HG03558 (cell line): Measurements from ENCODE around the gene PPP1R9A.

Source experiments
- ATAC-seq: cut with Tn5 transposase; IDR thresholded peaks from one replicate; pipeline ENCODE4 v1.9.1; 2021; ENCODE audit warnings: moderate number of reproducible peaks; ENCODE audit not compliant: unreplicated experiment; ENCODE audit errors: extremely low read depth

PPP1R9A gene

GRCh38 chr7:95011995-95012394 is 104.6 kb downstream of the PPP1R9A start:
- no peak for ATAC-seq

GRCh38 chr7:95018021-95018420 is 110.6 kb downstream of the PPP1R9A start:
- no peak for ATAC-seq

GRCh38 chr7:95026018-95026417 is 118.6 kb downstream of the PPP1R9A start:
- ATAC-seq: no peak

DNA sequence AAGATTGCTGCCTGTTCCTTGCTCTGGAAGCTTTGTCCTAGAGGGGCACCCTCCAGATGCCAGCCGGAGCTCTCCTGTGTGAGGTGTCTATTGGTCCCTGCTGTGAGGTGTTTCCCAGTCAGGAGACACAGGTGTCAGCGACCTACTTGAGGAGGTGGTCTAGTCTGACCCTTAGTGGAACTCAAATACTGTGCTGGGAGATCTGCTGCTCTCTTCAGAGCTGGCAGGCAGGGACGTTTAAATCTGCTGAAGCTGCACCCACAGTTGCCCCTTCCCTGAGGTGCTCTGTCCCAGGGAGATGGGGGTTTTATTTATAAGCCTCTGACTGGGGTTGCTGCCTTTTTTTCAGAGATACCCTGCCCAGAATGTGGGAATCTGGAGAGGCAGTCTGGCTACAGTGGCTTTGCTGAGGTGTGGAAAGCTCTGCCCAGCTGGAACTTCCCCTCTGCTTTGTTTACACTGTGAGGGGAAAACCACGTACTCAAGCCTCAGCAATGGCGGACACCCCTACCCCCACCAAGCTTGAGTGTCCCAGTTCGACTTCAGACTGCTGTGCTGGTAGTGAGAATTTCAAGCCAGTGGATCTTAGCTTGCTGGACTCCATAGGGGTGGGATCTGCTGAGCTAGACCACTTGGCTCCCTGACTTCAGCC is 119.2 kb downstream of the PPP1R9A start:
- ATAC-seq: no peak

GRCh38 chr7:95027234-95027872 is 120.0 kb downstream of the PPP1R9A start:
- no peak for ATAC-seq

DNA sequence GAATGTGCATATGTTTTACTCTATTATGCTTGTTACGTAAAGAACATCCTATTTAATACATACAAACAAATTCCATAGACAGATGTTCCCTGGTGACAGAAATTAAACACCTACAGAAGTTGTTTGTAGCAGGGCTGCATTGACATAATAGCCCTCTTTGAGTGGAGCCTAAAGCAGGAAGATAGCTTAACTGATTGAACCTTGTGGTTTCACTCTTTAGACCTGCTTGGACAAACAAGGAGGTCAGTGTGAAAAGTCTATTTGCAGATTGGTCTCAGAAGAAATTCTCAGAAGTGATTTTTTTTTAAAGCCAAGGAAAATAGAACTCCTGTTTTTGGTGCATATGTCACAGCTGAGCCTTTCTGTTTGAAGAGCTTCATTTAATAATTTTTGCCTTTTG is 121.3 kb downstream of the PPP1R9A start:
- no peak for ATAC-seq

- ATAC-seq: no peak
These were observed 127.9 kb downstream of the PPP1R9A start for GRCh38 chr7:95035295-95035694.

GRCh38 chr7:95041031-95041430 is 133.6 kb downstream of the PPP1R9A start:
- ATAC-seq: no peak

DNA sequence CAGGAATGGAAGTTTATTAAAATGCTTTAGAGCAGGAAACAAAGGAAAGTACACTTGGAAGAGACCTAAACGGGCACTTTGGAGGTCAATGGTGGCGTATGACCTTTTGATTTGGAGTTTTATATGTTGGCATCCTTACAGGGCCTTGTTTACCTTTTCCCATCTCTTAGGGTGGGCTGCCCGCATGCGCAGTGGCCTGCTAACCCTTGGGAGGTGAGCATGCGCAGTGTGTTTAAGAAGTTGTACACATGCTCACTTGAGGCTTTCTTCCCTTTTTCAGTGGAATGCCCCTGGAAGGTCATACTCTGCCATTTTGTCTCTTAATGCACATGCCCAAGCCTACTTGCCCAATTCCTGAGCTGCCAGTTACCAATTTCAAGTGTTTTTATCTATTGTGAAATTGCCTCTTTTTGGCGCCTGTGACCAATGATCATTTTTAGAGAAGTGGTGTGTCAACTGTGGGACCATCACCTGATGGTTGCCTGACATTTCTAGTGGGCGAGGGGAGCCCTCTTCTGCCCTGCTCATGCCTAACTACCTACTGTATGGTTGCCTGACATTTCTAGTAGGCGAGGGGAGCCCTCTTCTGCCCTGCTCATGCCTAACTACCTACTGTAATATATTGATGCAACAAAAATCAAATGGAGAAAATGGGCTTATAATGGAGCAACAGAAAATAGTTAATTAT is 138.0 kb downstream of the PPP1R9A start:
- no peak for ATAC-seq

GRCh38 chr7:95046494-95047240 is 139.3 kb downstream of the PPP1R9A start:
- no peak for ATAC-seq

- no peak for ATAC-seq
These were observed 139.9 kb downstream of the PPP1R9A start for GRCh38 chr7:95047291-95047690.

DNA sequence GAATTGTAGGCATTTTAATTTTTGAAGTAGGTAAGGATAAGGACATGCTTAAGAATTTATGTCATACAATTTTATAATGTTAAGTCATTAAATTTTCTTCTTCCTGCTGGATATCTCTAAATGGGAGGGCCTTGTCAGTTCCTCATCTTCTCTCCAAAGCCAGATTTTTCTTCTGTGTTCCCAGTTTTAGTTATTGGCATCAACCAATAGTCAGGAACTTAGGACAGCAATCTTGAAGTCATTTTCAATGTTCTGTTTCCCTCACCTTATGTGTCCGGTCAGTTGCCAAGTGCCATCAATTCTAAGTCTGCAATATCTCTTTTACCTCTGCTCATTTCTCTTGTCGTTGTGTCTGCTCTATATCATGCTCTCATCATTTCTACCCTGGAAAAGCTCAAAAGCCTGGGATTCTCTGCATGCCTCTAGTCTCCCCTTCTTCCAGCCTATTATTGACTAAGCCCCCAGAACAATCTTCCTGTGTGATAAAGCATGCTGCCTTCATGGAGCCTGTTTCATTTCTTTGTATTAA is 145.2 kb downstream of the PPP1R9A start:
- no peak for ATAC-seq

GRCh38 chr7:95054386-95054785 is 147.0 kb downstream of the PPP1R9A start:
- ATAC-seq: no peak

GRCh38 chr7:95055295-95055694 is 147.9 kb downstream of the PPP1R9A start:
- ATAC-seq: no peak

- ATAC-seq: no peak
These were observed 148.8 kb downstream of the PPP1R9A start for GRCh38 chr7:95056107-95056739.

DNA sequence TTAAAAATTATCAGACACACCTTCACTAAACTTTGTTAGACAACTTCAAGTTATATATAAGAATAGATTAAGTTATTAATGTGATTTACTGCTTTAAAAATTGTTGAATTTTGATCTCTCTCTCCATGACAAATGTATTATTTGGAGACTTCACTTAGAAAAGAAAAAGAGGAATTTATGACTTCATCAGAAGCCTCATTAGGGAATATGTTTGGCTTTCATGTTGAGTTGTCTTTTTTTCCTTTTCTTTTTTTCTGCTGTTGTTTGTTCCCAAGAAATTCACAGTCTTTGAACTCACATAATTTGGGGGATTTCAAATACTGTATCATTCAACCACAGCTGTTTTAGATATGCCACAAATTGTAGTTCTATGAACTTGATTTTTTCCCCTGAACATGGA is 149.5 kb downstream of the PPP1R9A start:
- no peak for ATAC-seq

- ATAC-seq: no peak
These were observed 152.5 kb downstream of the PPP1R9A start for GRCh38 chr7:95059842-95060313.

DNA sequence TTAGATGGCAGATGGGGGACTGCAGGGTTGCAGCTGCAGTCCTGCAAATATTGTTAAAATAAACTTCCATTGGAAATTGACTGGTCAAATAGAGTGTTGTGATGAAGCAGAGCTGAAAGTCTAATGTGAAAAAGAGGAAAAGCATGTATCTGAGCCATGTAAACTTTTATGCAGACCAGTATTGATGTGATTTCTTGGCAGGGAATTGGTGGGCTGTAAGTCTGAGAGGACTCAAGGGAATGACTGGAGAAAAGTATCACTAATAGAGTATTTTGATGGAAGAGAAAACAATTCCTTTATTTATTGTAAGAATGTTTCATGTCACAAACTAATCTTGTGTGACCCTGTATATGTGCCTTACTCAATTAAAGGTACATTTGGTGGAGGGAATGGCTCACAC is 155.5 kb downstream of the PPP1R9A start:
- ATAC-seq: no peak

DNA sequence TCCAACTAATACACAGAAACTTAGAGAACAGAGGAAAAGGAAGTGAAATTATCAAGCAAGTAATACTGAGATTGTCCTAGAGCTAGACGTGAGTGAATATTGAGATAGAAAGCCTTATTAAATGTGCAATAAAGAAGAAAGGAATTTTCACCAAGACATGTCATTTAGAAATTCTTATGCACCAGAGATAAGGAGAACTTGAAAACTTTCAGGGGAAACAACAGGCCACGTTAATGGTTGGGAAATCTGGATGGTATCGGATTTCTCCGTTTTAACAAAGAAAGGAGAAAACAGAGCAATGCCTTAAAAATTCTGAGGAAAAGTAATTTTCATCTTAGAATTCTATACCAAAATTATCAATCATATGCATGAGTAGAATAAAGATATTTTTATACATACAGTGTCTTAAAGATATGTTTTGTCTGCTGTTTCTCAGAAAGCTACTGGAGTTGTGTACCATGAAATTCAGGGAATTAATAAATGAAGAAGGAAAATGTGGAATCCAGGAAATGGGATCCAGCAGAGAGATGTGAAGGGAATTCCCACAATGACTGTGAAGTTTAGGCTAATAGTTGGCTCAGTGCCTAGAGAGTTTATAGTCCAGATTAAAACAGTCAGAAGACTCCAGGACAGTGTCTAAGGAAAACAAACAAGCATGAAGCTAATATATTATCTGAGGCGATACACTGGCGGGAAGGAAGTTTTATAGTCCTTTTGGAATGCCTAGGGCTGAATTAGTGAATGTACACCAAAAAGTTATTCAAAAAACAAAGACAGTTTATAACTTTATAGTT is 159.5 kb downstream of the PPP1R9A start:
- ATAC-seq: no peak
